Right renal pelvis (tissue), 4 donors: Measurements from ENCODE around the gene LRFN5. TPM values are rescaled to one million over a fixed set of nuclear protein-coding genes. Genes with fewer than 3 reads are reported as not detected.
"Not testable (repeated sequence)": the region's sequence is repeated elsewhere in the genome, so short reads cannot be mapped to it uniquely, and the experiment has no call there.

ENCODE experiments used
- DNase-seq, 4 donors: peaks; one replicate each; pipeline ENCODE4 v3.0.0-alpha.2; 2013; ENCODE audit warnings: low read depth in 4 of 4, low spot score in 3 of 4, missing footprints in 1 of 4
- polyA plus RNA-seq, 4 donors: library from polyadenylated mRNA; unstranded; fragments of 120-200 nt; gene quantifications; one replicate each; pipeline ENCODE4 v1.2.1, GENCODE V29; 2013; ENCODE audit not compliant: insufficient read length in 4 of 4

The LRFN5 gene
- polyA plus RNA-seq, 4 donors, result 8.4 to 14.0 (median 10.9) TPM

GRCh38 chr14:41875116-41875515 is 268.4 kb downstream of the LRFN5 start:
- no peak for DNase-seq

- no peak for DNase-seq
Observed at GRCh38 chr14:41878321-41878720, 271.6 kb downstream of the LRFN5 start.

DNA sequence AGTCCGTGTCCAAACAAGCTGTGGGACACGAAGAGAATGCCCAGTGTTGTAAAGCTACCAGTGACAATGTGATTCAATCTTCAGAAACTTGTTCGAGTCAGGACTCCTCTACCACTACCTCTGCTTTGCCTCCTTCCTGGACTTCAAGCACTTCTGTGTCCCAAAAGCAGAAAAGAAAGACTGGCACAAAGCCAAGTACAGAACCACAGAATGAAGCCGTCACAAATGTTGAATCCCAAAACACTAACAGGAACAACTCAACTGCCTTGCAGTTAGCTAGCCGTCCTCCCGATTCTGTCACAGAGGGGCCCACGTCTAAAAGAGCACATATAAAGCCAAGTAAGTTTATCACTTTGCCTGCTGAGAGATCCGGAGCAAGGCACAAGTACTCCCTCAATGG is 284.9 kb downstream of the LRFN5 start:
- DNase-seq, result no peak

GRCh38 chr14:41899416-41899815 is 292.7 kb downstream of the LRFN5 start:
- peak; percentile 5 to 22 (median 12) for DNase-seq

- DNase-seq, result no peak
Observed at GRCh38 chr14:41900644-41901043, 294.0 kb downstream of the LRFN5 start.

GRCh38 chr14:41901089-41901488 is 294.4 kb downstream of the LRFN5 start:
- DNase-seq, result no peak

DNA sequence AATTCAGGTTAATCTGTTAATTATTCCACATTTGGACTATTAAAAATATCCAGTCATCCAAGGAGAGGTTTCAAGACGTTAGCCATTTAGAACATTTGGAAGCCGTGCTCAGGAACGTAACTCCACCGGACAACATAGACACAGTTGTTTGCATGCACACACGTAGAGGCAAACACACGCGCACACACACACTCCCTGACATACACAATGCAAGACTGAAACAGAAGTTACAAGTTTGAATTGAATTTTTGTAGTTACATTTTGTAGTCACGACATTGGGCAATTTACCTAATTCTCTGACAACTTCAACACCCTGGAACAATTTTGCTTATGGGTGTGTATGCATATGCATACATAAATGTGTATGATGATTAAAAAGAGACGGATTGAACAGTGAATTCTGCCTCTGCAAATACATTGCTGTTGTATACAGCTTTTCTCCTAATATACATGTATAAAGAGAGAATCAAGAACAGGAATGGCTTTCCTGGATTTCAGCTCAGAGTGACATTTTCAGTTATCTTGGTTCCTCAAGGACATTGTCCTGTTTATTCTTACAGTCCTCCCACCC is 298.8 kb downstream of the LRFN5 start:
- no peak for DNase-seq

- DNase-seq, result not testable (repeated sequence)
Observed at GRCh38 chr14:41911155-41911554, 304.5 kb downstream of the LRFN5 start.

DNA sequence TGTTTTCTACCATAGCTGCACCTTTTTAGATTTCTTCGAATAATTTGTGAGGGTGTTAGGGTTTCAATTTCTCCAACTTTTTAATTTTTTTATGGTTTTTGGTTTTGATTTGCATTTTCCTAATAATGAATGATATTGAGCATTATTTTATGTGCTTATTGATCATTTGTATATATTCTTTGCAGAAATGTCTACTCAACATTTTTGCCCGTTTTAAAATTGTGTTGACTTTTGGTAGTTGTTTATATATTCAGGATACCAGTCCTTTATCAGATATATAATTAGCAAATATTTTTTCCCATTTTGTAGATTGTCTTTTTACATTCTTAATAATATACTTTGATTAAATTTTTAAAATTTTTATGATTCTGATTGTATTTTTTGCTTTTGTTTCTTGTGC is 306.7 kb downstream of the LRFN5 start:
- no peak for DNase-seq

DNA sequence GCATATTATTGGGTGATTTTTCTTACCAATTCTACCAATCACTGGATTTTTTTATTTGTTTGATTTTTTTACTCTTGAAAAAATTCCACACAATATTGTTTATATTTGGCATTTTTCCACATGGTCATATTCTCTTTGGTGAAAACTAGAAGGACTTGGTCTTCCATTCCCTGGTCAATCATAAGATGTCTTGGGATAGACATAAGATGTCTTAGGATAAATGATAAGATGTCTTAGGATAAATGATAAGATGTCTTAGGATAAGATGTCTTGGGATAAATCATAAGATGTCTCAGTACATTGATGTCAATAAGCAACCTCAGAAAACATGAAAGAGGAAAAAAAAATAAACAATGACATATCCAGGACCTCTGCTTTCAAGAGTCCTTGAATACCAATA is 309.1 kb downstream of the LRFN5 start:
- DNase-seq, result no peak

DNA sequence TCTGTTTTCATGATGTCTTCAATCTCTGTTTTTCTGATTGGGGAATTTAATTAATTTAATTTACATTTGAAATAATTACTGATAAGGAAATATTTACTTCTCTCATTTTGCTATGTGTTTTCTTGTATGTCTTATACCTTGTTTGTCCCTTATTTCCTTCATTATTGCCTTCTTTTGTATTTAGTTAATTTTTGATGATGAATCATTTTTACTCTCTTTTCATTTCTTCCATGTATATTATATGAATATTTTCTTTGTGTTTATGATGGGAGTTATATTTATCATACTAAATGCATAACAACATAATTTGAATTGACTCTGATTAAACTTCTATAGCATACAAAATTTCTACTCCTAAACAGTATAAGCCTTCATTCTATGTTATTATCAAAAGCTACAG is 309.6 kb downstream of the LRFN5 start:
- DNase-seq, result no peak

- DNase-seq, result peak in 1 of 4 donors; percentile 5
Observed at GRCh38 chr14:41925409-41925808, 318.7 kb downstream of the LRFN5 start.

- no peak for DNase-seq
Observed at GRCh38 chr14:41950428-41951151, 343.9 kb downstream of the LRFN5 start.
